Measurements from ENCODE around the gene CALM1.

DNA sequence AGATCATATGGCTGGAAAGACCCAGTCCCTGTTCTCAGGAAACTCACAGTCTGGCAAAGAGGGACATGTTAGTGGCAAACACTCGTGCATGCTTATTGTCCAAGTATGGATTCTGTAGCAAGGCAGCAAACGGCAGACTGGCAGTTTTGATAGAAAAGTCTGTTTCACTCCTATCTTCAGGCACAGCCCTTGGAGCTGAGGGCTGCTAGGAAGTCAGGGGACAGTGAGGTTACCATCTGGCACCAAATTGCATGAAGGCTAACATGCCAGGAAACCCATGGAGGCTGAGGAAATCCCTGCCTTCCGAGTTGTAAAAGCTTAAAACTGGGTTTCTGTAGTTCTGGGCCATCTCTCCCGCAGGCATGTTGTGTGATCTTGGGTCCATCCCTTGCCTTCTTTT lies 32.9 kb downstream of the CALM1 start:
- no peak for TF ChIP-seq CTCF (IDR thresholded peaks at IDR 0.05)
- TF ChIP-seq POLR2AphosphoS5 (IDR thresholded peaks at IDR 0.05), result no peak

Data from prostate gland (tissue), 2 donors.